Kidney epithelial cell (primary cell): ENCODE data around the gene NDUFS7. TPM values are rescaled to one million over a fixed set of nuclear protein-coding genes. Genes with fewer than 3 reads are reported as not detected.

Source experiments
- DNase-seq: peaks from one replicate; pipeline ENCODE4 v3.0.0-alpha.2; 2010; ENCODE audit warnings: low read depth
- H3K27me3 ChIP-seq: 2 replicates; pipeline ENCODE4 v1.6.0; 2011; ENCODE audit warnings: low read length; ENCODE audit not compliant: control insufficient read depth, insufficient read depth
- H3K36me3 ChIP-seq: 2 replicates; pipeline ENCODE4 v1.5.1; 2011; ENCODE audit warnings: low read length; ENCODE audit not compliant: control insufficient read depth, insufficient read depth
- H3K4me3 ChIP-seq: 2 replicates; pipeline ENCODE4 v1.5.1; 2011; ENCODE audit warnings: low read depth, mild to moderate bottlenecking, control low read depth, low read length
- CTCF ChIP-seq: IDR thresholded peaks from 2 replicates; pipeline ENCODE4 v1.5.1; 2011; ENCODE audit warnings: mild to moderate bottlenecking, moderate library complexity, low read length, control low read depth, inconsistent platforms; ENCODE audit not compliant: insufficient read depth, poor library complexity, severe bottlenecking
- total RNA-seq: library from RNA; depleted of rRNA; stranded (reverse); fragments of >200 nt; gene quantifications from 2 replicates; pipeline ENCODE4 v1.2.3, GENCODE V29; 2015

NDUFS7 gene
- total RNA-seq, 1 donor from 2014 or later, result 189 TPM

- peaks cover 1% of the 10 kb centered on the region for H3K36me3 ChIP-seq
- no peaks in the 10 kb centered on the region for H3K27me3 ChIP-seq
- DNase-seq, result no peak
- TF ChIP-seq CTCF, result no peak
- no peak overlapping the region for H3K4me3 ChIP-seq
Measured at GRCh38 chr19:1412323-1412923, 28.7 kb downstream of the NDUFS7 start.

DNA sequence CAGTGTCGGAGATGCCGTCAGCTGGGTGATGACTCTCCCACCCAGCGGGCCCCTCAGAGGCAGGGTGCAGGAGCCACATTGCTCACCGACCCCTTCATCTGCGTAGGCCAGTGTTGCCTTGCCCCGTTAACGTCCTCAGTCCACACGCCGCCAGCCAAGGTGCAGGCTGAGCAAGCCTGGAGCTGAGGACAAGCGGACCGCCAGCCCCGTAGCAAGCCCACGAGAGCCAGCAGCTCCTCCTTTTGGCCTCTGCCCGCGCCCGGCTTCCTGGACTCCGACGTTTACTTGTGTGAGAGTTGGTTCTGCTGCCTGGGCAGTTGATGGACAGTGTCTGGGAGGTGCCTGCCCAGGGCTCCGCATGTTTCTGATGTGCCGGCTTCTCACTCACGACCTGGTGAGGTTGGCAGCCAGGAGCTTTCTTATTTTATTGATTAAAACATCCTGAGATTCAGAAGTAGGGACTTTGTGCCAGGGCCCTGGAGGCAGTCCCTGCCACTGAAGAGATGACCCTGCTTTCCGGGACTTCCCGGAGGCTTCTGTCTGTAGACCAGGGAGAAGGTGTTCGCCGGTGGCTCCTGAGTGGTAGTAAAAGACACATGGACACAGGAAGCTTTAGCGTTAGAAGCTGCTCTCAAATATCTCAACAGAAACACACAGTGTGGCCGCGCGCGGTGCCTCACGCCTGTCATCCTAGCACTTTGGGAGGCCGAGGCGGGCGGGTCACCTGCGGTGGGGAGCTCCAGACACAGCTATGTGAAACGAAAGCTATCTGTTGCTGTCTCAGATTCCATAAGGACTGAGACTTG is 29.5 kb downstream of the NDUFS7 start:
- H3K36me3 ChIP-seq, result peaks cover 4% of the 10 kb centered on the region

DNA sequence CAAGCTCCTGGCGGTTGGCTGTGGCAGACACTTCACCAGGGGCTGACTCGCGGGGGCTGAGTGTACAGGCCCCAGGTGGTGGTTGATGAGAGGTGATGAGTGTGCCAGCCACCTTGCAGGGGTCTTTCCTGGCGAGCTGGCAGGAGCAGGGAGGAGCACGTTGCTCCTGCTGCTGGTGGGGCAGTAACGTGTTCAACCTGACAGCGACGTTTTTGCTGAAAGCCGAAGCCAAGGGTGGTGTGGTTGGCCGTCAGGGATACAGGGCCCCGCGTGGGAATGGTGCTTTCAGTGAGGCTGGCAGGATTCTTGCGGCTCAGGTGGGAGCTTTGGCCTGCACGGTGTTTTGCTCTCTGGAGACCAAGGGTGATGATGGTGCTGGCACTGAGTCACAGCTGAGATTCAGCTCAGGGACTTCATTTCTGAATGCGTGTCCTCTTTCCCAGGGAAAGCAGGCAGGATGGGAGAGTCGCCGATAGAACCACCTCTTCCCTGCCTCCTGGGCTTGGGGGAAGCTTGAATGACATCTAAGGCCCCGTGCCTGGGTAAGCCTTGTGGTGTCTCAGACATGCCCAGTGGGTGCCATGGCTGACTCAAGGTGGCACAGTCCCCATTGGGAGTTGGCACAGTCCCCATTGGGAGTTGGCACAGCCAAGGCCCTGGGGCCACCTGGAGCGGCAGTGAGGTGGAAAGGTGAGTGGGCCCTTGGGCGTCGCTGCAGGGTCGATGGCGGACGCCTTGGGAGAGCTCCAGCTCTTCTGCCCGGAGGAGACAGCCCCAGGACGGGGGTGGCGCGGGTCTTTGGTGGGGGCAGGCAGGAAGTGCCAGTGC is 32.5 kb downstream of the NDUFS7 start:
- Histone ChIP-seq H3K36me3 (peaks cover 6% of the 10 kb centered on the region), H3K27me3 (no peaks in the 10 kb centered on the region), H3K4me3 (no peak overlapping the region)
- TF ChIP-seq CTCF, result no peak
- no peak for DNase-seq

More for the DNA sequence above, 29.5 kb downstream of the NDUFS7 start:
- Histone ChIP-seq H3K27me3 (no peaks in the 10 kb centered on the region), H3K4me3 (no peak overlapping the region)
- TF ChIP-seq CTCF, result no peak
- DNase-seq, result no peak

- no peak for TF ChIP-seq CTCF
- no peak for DNase-seq
- Histone ChIP-seq H3K36me3 (peaks cover 9% of the 10 kb centered on the region), H3K4me3 (no peak overlapping the region), H3K27me3 (no peaks in the 10 kb centered on the region)
Measured at GRCh38 chr19:1417145-1417544, 33.4 kb downstream of the NDUFS7 start.

GRCh38 chr19:1417681-1418495 is 34.2 kb downstream of the NDUFS7 start:
- H3K27me3 ChIP-seq, result no peaks in the 10 kb centered on the region
- no peak overlapping the region for H3K4me3 ChIP-seq
- peaks cover 9% of the 10 kb centered on the region for H3K36me3 ChIP-seq
- DNase-seq, result no peak
- TF ChIP-seq CTCF, result no peak
